ENCODE measurements around the gene DNAJA2. TPM values are rescaled to one million over a fixed set of nuclear protein-coding genes. Genes with fewer than 3 reads are reported as not detected.

DNAJA2 gene
- total and polyA plus RNA-seq, 2 experiments from 2014 or later = 66.4 to 72.5 TPM

- H3K4me3 ChIP-seq = no peak overlapping the region
- TF ChIP-seq CTCF (IDR thresholded peaks at IDR 0.05; ENCODE audit: low read depth, low read length) = no peak
- H3K4me1 ChIP-seq (ENCODE audit: low read depth) = no peaks in the 10 kb centered on the region
- peaks cover 39% of the 10 kb centered on the region for H3K36me3 ChIP-seq
- no peaks in the 10 kb centered on the region for H3K27me3 ChIP-seq
- DNase-seq (ENCODE audit: low read depth in 1 of 2, low spot score in 1 of 2) = no peak
- no peak overlapping the region for H3K27ac ChIP-seq
- H3K9me3 ChIP-seq (ENCODE audit: low read depth) = no peaks in the 10 kb centered on the region
Observed at GRCh38 chr16:46911650-46912049, 61.8 kb downstream of the DNAJA2 start.

- H3K9me3 ChIP-seq (ENCODE audit: low read depth) = no peaks in the 10 kb centered on the region
- DNase-seq (ENCODE audit: low read depth in 1 of 2, low spot score in 1 of 2) = no peak
- no peak for TF ChIP-seq CTCF (IDR thresholded peaks at IDR 0.05; ENCODE audit: low read depth, low read length)
- H3K27me3 ChIP-seq = no peaks in the 10 kb centered on the region
- no peak overlapping the region for H3K4me3 ChIP-seq
- no peak overlapping the region for H3K27ac ChIP-seq
- peaks cover 39% of the 10 kb centered on the region for H3K36me3 ChIP-seq
- no peaks in the 10 kb centered on the region for H3K4me1 ChIP-seq (ENCODE audit: low read depth)
Observed at GRCh38 chr16:46911038-46911437, 62.4 kb downstream of the DNAJA2 start.

GRCh38 chr16:46908540-46909372 is 64.7 kb downstream of the DNAJA2 start:
- Histone ChIP-seq H3K27ac (no peak overlapping the region), H3K4me3 (no peak overlapping the region), H3K9me3 (ENCODE audit: low read depth) (no peaks in the 10 kb centered on the region), H3K4me1 (ENCODE audit: low read depth) (no peaks in the 10 kb centered on the region), H3K27me3 (no peaks in the 10 kb centered on the region), H3K36me3 (peaks cover 30% of the 10 kb centered on the region)
- TF ChIP-seq CTCF (IDR thresholded peaks at IDR 0.05; ENCODE audit: low read depth, low read length) = peak; percentile 58
- DNase-seq (ENCODE audit: low read depth in 1 of 2, low spot score in 1 of 2) = peak; percentile 75 to 82

- Histone ChIP-seq H3K36me3 (peaks cover 19% of the 10 kb centered on the region), H3K4me3 (no peak overlapping the region), H3K27me3 (no peaks in the 10 kb centered on the region), H3K9me3 (ENCODE audit: low read depth) (no peaks in the 10 kb centered on the region), H3K4me1 (ENCODE audit: low read depth) (no peaks in the 10 kb centered on the region), H3K27ac (no peak overlapping the region)
- no peak for DNase-seq (ENCODE audit: low read depth in 1 of 2, low spot score in 1 of 2)
- TF ChIP-seq CTCF (IDR thresholded peaks at IDR 0.05; ENCODE audit: low read depth, low read length) = no peak
Observed at GRCh38 chr16:46907061-46907774, 66.3 kb downstream of the DNAJA2 start.

- Histone ChIP-seq H3K27me3 (no peaks in the 10 kb centered on the region), H3K27ac (no peak overlapping the region), H3K4me1 (ENCODE audit: low read depth) (no peaks in the 10 kb centered on the region), H3K9me3 (ENCODE audit: low read depth) (no peaks in the 10 kb centered on the region), H3K36me3 (peaks cover 17% of the 10 kb centered on the region), H3K4me3 (no peak overlapping the region)
- no peak for TF ChIP-seq CTCF (IDR thresholded peaks at IDR 0.05; ENCODE audit: low read depth, low read length)
- no peak for DNase-seq (ENCODE audit: low read depth in 1 of 2, low spot score in 1 of 2)
Observed at GRCh38 chr16:46906360-46907060, 67.0 kb downstream of the DNAJA2 start.

Other genes starting within 250 kb of the DNAJA2 start
- 203 and 211 TPM in 2 replicates for gene MYLK3, start 225.3 kb downstream of the DNAJA2 start, total RNA-seq
- 57.5 and 57.8 TPM in 2 replicates for gene MYLK3, start 225.3 kb downstream of the DNAJA2 start, polyA plus RNA-seq
- 26.0 and 41.0 TPM in 2 replicates for gene C16orf87, start 142.5 kb downstream of the DNAJA2 start, total RNA-seq
- 45.1 and 66.6 TPM in 2 replicates for gene C16orf87, start 142.5 kb downstream of the DNAJA2 start, polyA plus RNA-seq
- gene GPT2, start 89.3 kb downstream of the DNAJA2 start, total RNA-seq = 34.4 and 36.6 TPM in 2 replicates
- gene GPT2, start 89.3 kb downstream of the DNAJA2 start, polyA plus RNA-seq = 28.4 and 35.4 TPM in 2 replicates
- 12.7 and 17.6 TPM in 2 replicates for gene NETO2, start 170.3 kb upstream of the DNAJA2 start, total RNA-seq
- 14.6 and 19.0 TPM in 2 replicates for gene NETO2, start 170.3 kb upstream of the DNAJA2 start, polyA plus RNA-seq